Psoas muscle (tissue), 8 donors: ENCODE data around the gene ZMYND15. TPM values are rescaled to one million over a fixed set of nuclear protein-coding genes. Genes with fewer than 3 reads are reported as not detected.

Experiments used
- ATAC-seq, 4 donors: fragments of 200-7000 bp; cut with Tn5 transposase; one replicate each; pipeline ENCODE4 v1.9.1; 2020; ENCODE audit warnings: moderate library complexity in 3 of 4, mild to moderate bottlenecking in 2 of 4
- DNase-seq, 2 donors: peaks; one replicate each; pipeline ENCODE4 v3.0.0-alpha.2; 2020
- H3K27ac ChIP-seq: fragments of 200-600 bp; one replicate; pipeline ENCODE4 v1.8.0; 2022
- H3K27me3 ChIP-seq, 3 donors: fragments of 200-600 bp in 1 of 3; one replicate each; pipeline versions ENCODE4 v1.6.1 to v1.8.0; 2013 to 2022; ENCODE audit warnings: low read length in 2 of 3, mild to moderate bottlenecking in 2 of 3, moderate library complexity in 1 of 3; ENCODE audit not compliant: insufficient read depth in 3 of 3
- H3K36me3 ChIP-seq, 2 donors: fragments of 200-600 bp in 1 of 2; one replicate each; pipeline versions ENCODE4 v1.6.1 to v1.8.0; 2013 to 2022; ENCODE audit warnings: low read depth in 1 of 2, mild to moderate bottlenecking in 1 of 2, moderate library complexity in 1 of 2; ENCODE audit not compliant: insufficient read depth in 1 of 2
- H3K4me1 ChIP-seq: fragments of 200-600 bp; one replicate; pipeline ENCODE4 v1.8.0; 2022
- H3K4me3 ChIP-seq: fragments of 200-600 bp; one replicate; pipeline ENCODE4 v1.8.0; 2022; ENCODE audit warnings: mild to moderate bottlenecking
- H3K9me3 ChIP-seq: fragments of 200-600 bp; one replicate; pipeline ENCODE4 v1.8.0; 2022
- whole genome bisulfite sequencing, 3 donors: extraction: QIAGEN DNeasy Blood & Tissue Kit; methylation state at CpG; one replicate each; pipeline versions ENCODE4 v1.1.6 to v1.1.7; 2013; 5-methylcytosine and 5-hydroxymethylcytosine counted together
- intact Hi-C, 2 donors: fragments of 100-400 bp; cut with DNase I; formaldehyde crosslinking; loops; one replicate each; pipeline versions ENCODE4 v1.11.0 to v1.14.2; 2022
- polyA plus RNA-seq, 3 donors: library from polyadenylated mRNA; stranded (reverse); fragments of 200-250 nt; gene quantifications; one replicate each; pipeline ENCODE4 v1.2.3, GENCODE V29; 2013
- total RNA-seq, 4 donors: library from RNA; stranded (reverse); fragmentation: NEBNext Ultra II Directional in 2 of 4; extraction: Animal tissue kit (Norgen Biotek cat#: 25700) in 2 of 4; gene quantifications; one replicate each; pipeline versions ENCODE4 v1.2.1 to v1.2.4, GENCODE V29; 2021 to 2023
- TF ChIP-seq, protein P1 (sequence below): fragments of 200-600 bp; IDR thresholded peaks from one replicate; pipeline ENCODE4 v1.8.0; 2022; ENCODE audit warnings: antibody characterized with exemption
- donor health status: healthy with polysubstance abuse.
- donor health status: DM: no; HTN: no; CAD: no; lungs with moderate emphysema.
- donor health status: Bipolar disorder and iron deficiency.
- donor health status: healthy.
- donor health status: DM: yes; HTN: yes; CAD: no.
- donor health status: DM: no; HTN: no; CAD: no.
- donor health status: DM: no; HTN: no; CAD: no.
- donor health status: DM: yes; HTN: yes; CAD: no.

ZMYND15 gene
- total and polyA plus RNA-seq, 7 donors, result 0.04 to 0.30 (median 0.09) TPM; not detected in 2

DNA sequence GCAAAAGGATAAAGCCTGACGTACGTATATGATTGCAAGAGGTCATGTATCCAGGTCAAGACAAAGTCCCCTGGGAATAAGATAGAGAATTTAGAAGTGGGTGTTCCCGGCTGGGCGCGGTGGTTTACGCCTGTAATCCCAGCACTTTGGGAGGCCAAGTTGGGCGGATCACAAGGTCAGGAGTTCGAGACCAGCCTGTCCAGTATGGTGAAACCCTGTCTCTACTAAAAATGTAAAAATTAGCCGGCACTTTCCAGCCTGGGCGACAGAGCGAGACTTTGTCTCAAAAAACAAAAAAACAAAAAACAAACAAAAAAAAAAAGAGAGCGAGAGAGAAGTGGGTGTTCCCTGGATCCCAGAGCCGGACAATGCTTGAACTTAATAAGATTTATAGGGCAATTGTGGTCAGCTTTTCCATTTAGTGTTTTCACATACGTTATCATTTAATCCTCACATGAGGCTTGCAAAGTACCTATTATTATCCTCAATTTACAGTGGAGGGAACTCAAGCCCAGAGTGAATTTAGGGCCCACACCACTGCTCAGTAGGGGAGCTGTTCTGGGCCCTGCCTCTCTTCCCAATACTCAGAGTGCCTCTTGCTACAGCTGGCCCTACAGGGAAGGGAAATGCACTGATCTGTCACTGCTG, 48.6 kb downstream of the ZMYND15 start:
- H3K4me3 ChIP-seq, result peak overlapping the region; percentile 82
- H3K36me3 ChIP-seq, result no peaks in the 10 kb centered on the region
- ATAC-seq (no peak), DNase-seq (peak in 1 of 2 donors; percentile 22)
- WGBS, 3 donors, result 78 to 83% (median 79%) methylated on average over 14 of the region's 14 CpGs
- TF ChIP-seq, protein P1, sequence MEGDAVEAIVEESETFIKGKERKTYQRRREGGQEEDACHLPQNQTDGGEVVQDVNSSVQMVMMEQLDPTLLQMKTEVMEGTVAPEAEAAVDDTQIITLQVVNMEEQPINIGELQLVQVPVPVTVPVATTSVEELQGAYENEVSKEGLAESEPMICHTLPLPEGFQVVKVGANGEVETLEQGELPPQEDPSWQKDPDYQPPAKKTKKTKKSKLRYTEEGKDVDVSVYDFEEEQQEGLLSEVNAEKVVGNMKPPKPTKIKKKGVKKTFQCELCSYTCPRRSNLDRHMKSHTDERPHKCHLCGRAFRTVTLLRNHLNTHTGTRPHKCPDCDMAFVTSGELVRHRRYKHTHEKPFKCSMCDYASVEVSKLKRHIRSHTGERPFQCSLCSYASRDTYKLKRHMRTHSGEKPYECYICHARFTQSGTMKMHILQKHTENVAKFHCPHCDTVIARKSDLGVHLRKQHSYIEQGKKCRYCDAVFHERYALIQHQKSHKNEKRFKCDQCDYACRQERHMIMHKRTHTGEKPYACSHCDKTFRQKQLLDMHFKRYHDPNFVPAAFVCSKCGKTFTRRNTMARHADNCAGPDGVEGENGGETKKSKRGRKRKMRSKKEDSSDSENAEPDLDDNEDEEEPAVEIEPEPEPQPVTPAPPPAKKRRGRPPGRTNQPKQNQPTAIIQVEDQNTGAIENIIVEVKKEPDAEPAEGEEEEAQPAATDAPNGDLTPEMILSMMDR, result no peak
- peaks cover 0 to 31% (median 7%) of the 10 kb centered on the region in 3 donors for H3K27me3 ChIP-seq
- intact Hi-C loops, result no loop called here
- peaks cover 26% of the 10 kb centered on the region for H3K4me1 ChIP-seq
- H3K9me3 ChIP-seq, result no peaks in the 10 kb centered on the region
- no peak overlapping the region for H3K27ac ChIP-seq

DNA sequence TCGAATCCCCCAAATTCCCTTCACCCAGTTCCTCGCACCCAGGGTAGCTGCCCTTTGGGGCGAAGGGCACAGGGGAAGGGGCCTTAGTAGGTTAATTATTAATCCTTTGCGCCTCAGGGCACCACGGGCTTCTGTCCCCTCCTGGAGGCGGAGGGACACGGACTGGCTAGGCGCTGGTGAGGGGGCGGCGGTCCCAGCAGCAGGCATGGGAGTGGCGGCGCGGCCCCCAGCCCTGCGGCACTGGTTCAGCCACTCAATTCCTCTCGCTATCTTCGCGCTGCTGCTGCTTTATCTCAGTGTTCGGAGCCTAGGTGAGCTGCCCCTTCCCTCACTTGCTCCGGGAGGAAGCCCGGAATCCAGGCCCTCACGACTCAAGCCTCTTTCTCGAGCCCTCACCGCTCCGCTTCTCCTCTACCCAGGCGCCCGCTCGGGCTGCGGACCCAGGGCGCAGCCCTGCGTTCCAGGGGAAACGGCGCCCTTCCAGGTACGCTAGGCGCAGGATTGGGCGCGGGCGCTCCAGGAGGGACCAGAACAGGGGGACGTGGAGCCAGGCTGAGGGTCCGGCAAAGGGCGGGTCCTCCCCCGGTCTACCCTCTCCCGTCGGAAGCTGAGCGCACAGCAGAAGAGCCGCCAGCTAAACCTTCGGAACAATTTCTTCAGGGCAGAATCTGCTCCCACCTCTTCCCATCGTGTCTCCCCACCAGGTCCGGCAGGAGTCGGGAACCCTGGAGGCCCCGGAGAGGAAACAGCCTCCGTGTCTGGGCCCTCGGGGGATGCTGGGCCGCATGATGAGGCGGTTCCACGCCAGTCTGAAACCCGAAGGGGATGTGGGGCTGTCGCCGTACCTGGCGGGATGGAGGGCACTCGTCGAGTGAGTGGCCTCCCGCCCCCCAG, 49.4 kb downstream of the ZMYND15 start, which contains the start of gene GLTPD2:
GLTPD2 (plus strand) TSS at position 158 of the 894 bp plus-strand sequence; CDS start at position 206, 48 bp downstream.
- peaks cover 0 to 23% (median 5%) of the 10 kb centered on the region in 3 donors for H3K27me3 ChIP-seq
- intact Hi-C loops, result no loop called here
- peak within 1 kb of the TSS; percentile 90 for H3K27ac ChIP-seq
- H3K4me3 ChIP-seq, result peak within 1 kb of the TSS; percentile 82
- no peaks in the 10 kb centered on the region for H3K36me3 ChIP-seq
- no peaks in the 10 kb centered on the region for H3K9me3 ChIP-seq
- WGBS, 3 donors, result 48 to 50% (median 49%) methylated on average over 60 to 62 of the region's 62 CpGs
- H3K4me1 ChIP-seq, result peaks cover 26% of the 10 kb centered on the region
- no peak for ATAC-seq
- DNase-seq, result no peak
- TF ChIP-seq, protein P1, result no peak

DNA sequence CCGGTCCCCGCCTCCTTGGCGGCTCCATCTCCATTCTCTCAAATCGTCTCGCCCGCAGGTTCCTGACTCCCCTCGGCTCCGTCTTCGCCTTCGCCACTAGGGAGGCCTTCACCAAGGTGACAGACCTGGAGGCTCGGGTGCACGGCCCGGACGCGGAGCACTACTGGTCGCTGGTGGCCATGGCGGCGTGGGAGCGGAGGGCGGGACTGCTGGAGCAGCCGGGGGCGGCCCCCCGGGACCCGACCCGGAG, 50.0 kb downstream of the ZMYND15 start:
- Histone ChIP-seq H3K4me3 (peak overlapping the region; percentile 82), H3K4me1 (peaks cover 26% of the 10 kb centered on the region), H3K9me3 (no peaks in the 10 kb centered on the region), H3K27me3 (peaks cover 0 to 18% (median 2%) of the 10 kb centered on the region in 3 donors), H3K27ac (peak overlapping the region; percentile 90), H3K36me3 (no peaks in the 10 kb centered on the region)
- WGBS, 3 donors, result 0 to 3% (median 2%) methylated on average over 5 to 25 of the region's 25 CpGs
- no peak for DNase-seq
- intact Hi-C loops, result no loop called here
- no peak for ATAC-seq
- TF ChIP-seq, protein P1, result no peak

DNA sequence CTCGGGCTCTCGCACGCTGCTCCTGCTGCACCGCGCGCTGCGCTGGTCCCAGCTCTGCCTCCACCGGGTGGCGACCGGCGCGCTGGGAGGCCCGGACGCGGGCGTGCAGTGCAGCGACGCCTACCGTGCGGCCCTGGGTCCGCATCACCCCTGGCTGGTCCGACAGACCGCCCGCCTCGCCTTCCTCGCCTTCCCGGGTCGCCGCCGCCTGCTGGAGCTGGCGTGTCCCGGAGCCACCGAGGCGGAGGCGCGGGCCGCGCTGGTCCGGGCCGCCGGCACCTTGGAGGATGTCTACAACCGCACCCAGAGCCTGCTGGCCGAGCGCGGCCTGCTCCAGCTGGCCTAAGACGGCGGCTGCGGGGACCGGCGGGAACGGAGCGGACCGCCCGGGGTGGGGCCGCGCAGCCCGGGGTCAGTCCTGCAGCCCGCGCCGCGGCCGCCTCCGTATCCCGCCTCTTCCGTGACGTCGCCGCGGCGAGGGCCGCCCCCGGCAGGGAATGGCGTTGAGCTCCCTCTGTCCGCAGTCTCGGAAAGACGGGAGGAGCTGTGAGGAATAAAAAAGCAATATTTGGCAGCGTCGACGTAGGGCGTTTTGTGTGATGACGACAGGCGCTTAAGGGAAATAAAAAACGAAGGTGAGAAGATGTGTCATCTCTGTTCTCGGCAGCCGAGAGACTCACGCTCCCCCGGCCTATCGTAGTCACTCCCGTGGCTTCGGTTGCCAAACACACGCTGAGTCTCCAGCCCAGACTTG, 50.5 kb downstream of the ZMYND15 start:
- Histone ChIP-seq H3K27ac (peak overlapping the region; percentile 90), H3K4me1 (peaks cover 26% of the 10 kb centered on the region), H3K27me3 (peaks cover 0 to 12% (median 2%) of the 10 kb centered on the region in 3 donors), H3K9me3 (no peaks in the 10 kb centered on the region), H3K36me3 (no peaks in the 10 kb centered on the region), H3K4me3 (peak overlapping the region; percentile 82)
- intact Hi-C loops, result no loop called here
- DNase-seq (peak; percentile 86 to 93), ATAC-seq (peak; percentile 91 to 92 (median 92))
- 0% methylated on average over 75 to 91 of the region's 91 CpGs for WGBS, 3 donors
- TF ChIP-seq, protein P1, result peak; percentile 68
